H9 (cell line): ENCODE measurements around the gene MLKL. TPM values are rescaled to one million over a fixed set of nuclear protein-coding genes. Genes with fewer than 3 reads are reported as not detected.

ENCODE experiments used
- DNase-seq: peaks from one replicate; pipeline ENCODE4 v3.0.0-alpha.2; 2017
- H2AFZ ChIP-seq: one replicate; pipeline ENCODE4 v1.6.1; 2013; ENCODE audit warnings: mild to moderate bottlenecking, low read length, control low read depth, moderate library complexity
- H2AK5ac ChIP-seq: 2 replicates; pipeline ENCODE4 v1.6.1; 2013; ENCODE audit warnings: low read length, control low read depth, mixed read lengths; ENCODE audit not compliant: insufficient read length
- H2BK120ac ChIP-seq: one replicate; pipeline ENCODE4 v1.6.1; 2013; ENCODE audit warnings: low read depth, mild to moderate bottlenecking, low read length, control low read depth, inconsistent platforms; ENCODE audit not compliant: poor library complexity, severe bottlenecking
- H2BK12ac ChIP-seq: 2 replicates; pipeline ENCODE4 v1.6.1; 2013; ENCODE audit warnings: low read length, control low read depth, mixed read lengths, low read depth; ENCODE audit not compliant: insufficient read length
- H2BK15ac ChIP-seq: 2 replicates; pipeline ENCODE4 v1.6.1; 2013; ENCODE audit warnings: low read depth, low read length, control low read depth
- H2BK20ac ChIP-seq: one replicate; pipeline ENCODE4 v1.6.1; 2013; ENCODE audit warnings: low read depth, mild to moderate bottlenecking, low read length, control low read depth, inconsistent platforms; ENCODE audit not compliant: poor library complexity, severe bottlenecking
- H2BK5ac ChIP-seq: 2 replicates; pipeline ENCODE4 v1.6.1; 2013; ENCODE audit warnings: low read length, control low read depth, mixed read lengths; ENCODE audit not compliant: insufficient read length
- H3K14ac ChIP-seq: 2 replicates; pipeline ENCODE4 v1.6.1; 2013; ENCODE audit warnings: low read length, control low read depth; ENCODE audit not compliant: insufficient read depth
- H3K18ac ChIP-seq: 2 replicates; pipeline ENCODE4 v1.6.1; 2013; ENCODE audit warnings: low read depth, mild to moderate bottlenecking, mixed read lengths, low read length, control low read depth; ENCODE audit not compliant: insufficient read length
- H3K23ac ChIP-seq: 2 replicates; pipeline ENCODE4 v1.6.1; 2013; ENCODE audit warnings: low read length, control low read depth, mixed read lengths, low read depth; ENCODE audit not compliant: insufficient read length
- H3K23me2 ChIP-seq: 2 replicates; pipeline ENCODE4 v1.6.1; 2013; ENCODE audit warnings: low read depth, mild to moderate bottlenecking, mixed read lengths, low read length, control low read depth; ENCODE audit not compliant: insufficient read length, poor library complexity, severe bottlenecking
- H3K27ac ChIP-seq: 2 replicates; pipeline ENCODE4 v1.5.1; 2013; ENCODE audit warnings: low read length, control low read depth, mixed read lengths, low read depth; ENCODE audit not compliant: insufficient read length
- H3K27me3 ChIP-seq: 2 replicates; pipeline ENCODE4 v1.6.1; 2013; ENCODE audit warnings: low read length, control low read depth, inconsistent platforms; ENCODE audit not compliant: insufficient read depth
- H3K4ac ChIP-seq: 2 replicates; pipeline ENCODE4 v1.6.1; 2013; ENCODE audit warnings: low read depth, mild to moderate bottlenecking, control low read depth, inconsistent platforms, low read length, moderate library complexity
- H3K4me1 ChIP-seq: 2 replicates; pipeline ENCODE4 v1.6.1; 2013; ENCODE audit warnings: low read length, control low read depth, inconsistent platforms; ENCODE audit not compliant: insufficient read depth
- H3K4me2 ChIP-seq: 2 replicates; pipeline ENCODE4 v1.6.1; 2013; ENCODE audit warnings: low read length, control low read depth, mixed read lengths; ENCODE audit not compliant: insufficient read length, insufficient read depth
- H3K56ac ChIP-seq: 2 replicates; pipeline ENCODE4 v1.6.1; 2013; ENCODE audit warnings: low read depth, mild to moderate bottlenecking, mixed read lengths, low read length, control low read depth; ENCODE audit not compliant: insufficient read length
- H3K79me1 ChIP-seq: 2 replicates; pipeline ENCODE4 v1.6.1; 2013; ENCODE audit warnings: low read depth, mild to moderate bottlenecking, moderate library complexity, low read length, control low read depth, inconsistent platforms; ENCODE audit not compliant: insufficient read depth, poor library complexity, severe bottlenecking
- H3K79me2 ChIP-seq: 2 replicates; pipeline ENCODE4 v1.6.1; 2013; ENCODE audit warnings: low read length, control low read depth, inconsistent platforms; ENCODE audit not compliant: insufficient read depth
- H3K9ac ChIP-seq: 2 replicates; pipeline ENCODE4 v1.6.1; 2013; ENCODE audit warnings: low read length, control low read depth, mixed read lengths; ENCODE audit not compliant: insufficient read length; ENCODE audit errors: extremely low read depth
- H3K9me3 ChIP-seq: one replicate; pipeline ENCODE4 v1.6.1; 2013; ENCODE audit warnings: low read depth, low read length, inconsistent platforms; ENCODE audit not compliant: control insufficient read depth
- H3T11ph ChIP-seq: one replicate; pipeline ENCODE4 v1.6.1; 2013; ENCODE audit warnings: mild to moderate bottlenecking, low read length, control low read depth, inconsistent platforms
- H4K20me1 ChIP-seq: one replicate; pipeline ENCODE4 v1.6.1; 2013; ENCODE audit not compliant: control insufficient read depth, insufficient read length, insufficient read depth
- H4K5ac ChIP-seq: 2 replicates; pipeline ENCODE4 v1.6.1; 2013; ENCODE audit warnings: low read depth, mild to moderate bottlenecking, mixed read lengths, low read length, control low read depth; ENCODE audit not compliant: insufficient read length
- H4K8ac ChIP-seq: replicated peaks from 2 replicates; pipeline ENCODE4 v1.6.1; 2013; ENCODE audit warnings: low read length, control low read depth, mixed read lengths, low read depth; ENCODE audit not compliant: insufficient read length
- H4K91ac ChIP-seq: 2 replicates; pipeline ENCODE4 v1.6.1; 2013; ENCODE audit warnings: low read depth, mild to moderate bottlenecking, moderate library complexity, mixed read lengths, low read length, control low read depth; ENCODE audit not compliant: insufficient read length
- H3K27ac Mint-ChIP-seq, 3 experiments: 2 replicates in 2 of 3; 3 replicates in 1 of 3; pipeline ENCODE4 v1.8.0; 2020 to 2021; ENCODE audit warnings: mixed read lengths in 3 of 3, mild to moderate bottlenecking in 1 of 3, moderate library complexity in 1 of 3
- H3K27me3 Mint-ChIP-seq: 2 replicates; pipeline ENCODE4 v1.8.0; 2021; ENCODE audit warnings: low read depth, mild to moderate bottlenecking, moderate library complexity, mixed read lengths
- H3K36me3 Mint-ChIP-seq, 3 experiments: 2 replicates in 2 of 3; 3 replicates in 1 of 3; pipeline ENCODE4 v1.8.0; 2020 to 2021; ENCODE audit warnings: low read depth in 3 of 3, mixed read lengths in 3 of 3; ENCODE audit not compliant: insufficient read depth in 1 of 3
- H3K4me1 Mint-ChIP-seq, 2 experiments: 2 replicates each; pipeline ENCODE4 v1.8.0; 2020; ENCODE audit warnings: mixed read lengths in 2 of 2
- H3K4me3 Mint-ChIP-seq, 2 experiments: 2 replicates in 1 of 2; 3 replicates in 1 of 2; pipeline ENCODE4 v1.8.0; 2020 to 2021; ENCODE audit warnings: mild to moderate bottlenecking in 2 of 2, mixed read lengths in 2 of 2, moderate library complexity in 1 of 2
- H3K9me3 Mint-ChIP-seq, 2 experiments: 2 replicates in 1 of 2; 3 replicates in 1 of 2; pipeline ENCODE4 v1.8.0; 2020; ENCODE audit warnings: mild to moderate bottlenecking in 2 of 2, mixed read lengths in 2 of 2, moderate library complexity in 1 of 2
- WGBS: extraction: QIAGEN DNeasy Blood & Tissue Kit; methylation state at CpG from one replicate; pipeline ENCODE4 v1.1.7; 2013; ENCODE audit warnings: missing lambda C conversion rate, low lambda C conversion rate, mixed read lengths; ENCODE audit not compliant: insufficient read length; ENCODE audit errors: extremely low coverage; 5-methylcytosine and 5-hydroxymethylcytosine counted together
- total RNA-seq: library from RNA; stranded (reverse); gene quantifications from 2 replicates; pipeline ENCODE4 v1.2.1, GENCODE V29; 2021
- TF ChIP-seq, protein P1 (sequence below): fragments of 200-600 bp; sonication (generic); conservative IDR thresholded peaks from 3 replicates; pipeline ENCODE4 v1.8.0; 2021; ENCODE audit warnings: antibody characterized with exemption, mild to moderate bottlenecking

The MLKL gene
- total RNA-seq, 1 experiment from 2014 or later: 0.37 TPM

DNA sequence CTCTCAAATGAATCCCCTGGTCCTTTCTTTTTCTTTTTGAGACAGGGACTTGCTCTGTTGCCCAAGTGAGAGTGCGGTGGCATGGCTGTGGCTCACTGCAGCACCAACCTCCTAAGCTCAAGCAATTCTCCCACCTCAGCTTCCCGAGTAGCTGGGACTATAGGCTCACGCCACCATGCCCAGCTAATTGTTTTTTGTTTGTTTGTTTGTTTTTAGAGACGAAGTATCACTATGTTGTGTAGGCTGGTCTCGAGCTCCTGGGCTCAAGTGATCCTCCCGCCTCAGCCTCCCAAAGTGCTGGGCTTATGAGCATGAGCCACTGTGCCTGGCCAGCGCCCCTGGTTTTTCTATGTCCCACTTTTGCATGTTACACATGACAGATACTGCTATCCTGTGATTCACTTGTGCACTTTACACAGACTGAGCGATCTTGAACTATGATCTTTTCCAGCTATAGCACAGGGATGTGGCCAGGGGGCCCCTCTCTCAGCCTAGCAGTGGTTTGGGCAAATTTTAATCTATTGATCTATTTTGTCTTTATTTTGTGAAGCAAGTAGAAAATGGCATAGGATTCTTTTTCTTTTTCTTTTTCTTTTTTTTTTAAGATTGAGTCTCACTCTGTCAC is 31.3 kb upstream of the MLKL start:
- DNase-seq: no peak
- H3K23me2 ChIP-seq: no peaks in the 10 kb centered on the region
- no peak overlapping the region for H3K18ac ChIP-seq
- no peak overlapping the region for H2AK5ac ChIP-seq
- H3K79me2 ChIP-seq: no peaks in the 10 kb centered on the region
- H2BK5ac ChIP-seq: no peak overlapping the region
- H3K27ac ChIP-seq: no peak overlapping the region
- H3K4me1 ChIP-seq: peaks cover 4% of the 10 kb centered on the region; the same call in 1 of the 2 replicates
- H3K56ac ChIP-seq: no peak overlapping the region
- no peak overlapping the region for H3K4ac ChIP-seq
- TF ChIP-seq, protein P1, sequence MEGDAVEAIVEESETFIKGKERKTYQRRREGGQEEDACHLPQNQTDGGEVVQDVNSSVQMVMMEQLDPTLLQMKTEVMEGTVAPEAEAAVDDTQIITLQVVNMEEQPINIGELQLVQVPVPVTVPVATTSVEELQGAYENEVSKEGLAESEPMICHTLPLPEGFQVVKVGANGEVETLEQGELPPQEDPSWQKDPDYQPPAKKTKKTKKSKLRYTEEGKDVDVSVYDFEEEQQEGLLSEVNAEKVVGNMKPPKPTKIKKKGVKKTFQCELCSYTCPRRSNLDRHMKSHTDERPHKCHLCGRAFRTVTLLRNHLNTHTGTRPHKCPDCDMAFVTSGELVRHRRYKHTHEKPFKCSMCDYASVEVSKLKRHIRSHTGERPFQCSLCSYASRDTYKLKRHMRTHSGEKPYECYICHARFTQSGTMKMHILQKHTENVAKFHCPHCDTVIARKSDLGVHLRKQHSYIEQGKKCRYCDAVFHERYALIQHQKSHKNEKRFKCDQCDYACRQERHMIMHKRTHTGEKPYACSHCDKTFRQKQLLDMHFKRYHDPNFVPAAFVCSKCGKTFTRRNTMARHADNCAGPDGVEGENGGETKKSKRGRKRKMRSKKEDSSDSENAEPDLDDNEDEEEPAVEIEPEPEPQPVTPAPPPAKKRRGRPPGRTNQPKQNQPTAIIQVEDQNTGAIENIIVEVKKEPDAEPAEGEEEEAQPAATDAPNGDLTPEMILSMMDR: no peak
- H2BK15ac ChIP-seq: no peak overlapping the region
- no peak overlapping the region for H2BK12ac ChIP-seq
- H4K20me1 ChIP-seq: no peaks in the 10 kb centered on the region
- H3K79me1 ChIP-seq: no peaks in the 10 kb centered on the region
- H3K9ac ChIP-seq: no peak overlapping the region
- H4K5ac ChIP-seq: no peak overlapping the region
- no peak overlapping the region for H2BK120ac ChIP-seq
- H2BK20ac ChIP-seq: no peak overlapping the region
- no peak overlapping the region for H4K8ac ChIP-seq
- H4K91ac ChIP-seq: no peak overlapping the region
- H3K4me1 Mint-ChIP-seq: peaks cover 34 to 37% of the 10 kb centered on the region in 2 experiments
- no peak overlapping the region for H3K14ac ChIP-seq
- no peak overlapping the region for H3K23ac ChIP-seq
- H2AFZ ChIP-seq: no peak overlapping the region
- peaks cover 0 to 11% (median 5%) of the 10 kb centered on the region in 3 experiments; a peak in 4 of 7 replicates for H3K36me3 Mint-ChIP-seq
- no peaks in the 10 kb centered on the region; the same call in 1 of the 2 replicates for H3K27me3 Mint-ChIP-seq
- no peak overlapping the region for H3K4me3 Mint-ChIP-seq
- WGBS: no CpG with 5 or more reads among the region's 8 CpGs
- no peak overlapping the region for H3T11ph ChIP-seq
- H3K9me3 ChIP-seq: no peaks in the 10 kb centered on the region
- peak overlapping the region in 1 of 3 experiments; percentile 79; a peak in 1 of 7 replicates for H3K27ac Mint-ChIP-seq
- no peak overlapping the region for H3K4me2 ChIP-seq
- H3K9me3 Mint-ChIP-seq: peaks cover 5 to 6% of the 10 kb centered on the region in 2 experiments; a peak in 4 of 5 replicates
- H3K27me3 ChIP-seq: no peaks in the 10 kb centered on the region
